Measurements from ENCODE around the gene UBE2G1. TPM values are rescaled to one million over a fixed set of nuclear protein-coding genes. Genes with fewer than 3 reads are reported as not detected.

The UBE2G1 gene
- total RNA-seq, 1 donor from 2014 or later = 88.5 TPM

- H3F3A ChIP-seq (ENCODE audit: low read depth) = peaks cover 2% of the 10 kb centered on the region
- Mint-ChIP-seq H3K27me3 (ENCODE audit: insufficient read depth, low read depth) (peaks cover 2% of the 10 kb centered on the region), H3K9me3 (no peaks in the 10 kb centered on the region), H3K4me1 (peaks cover 2% of the 10 kb centered on the region), H3K27ac (no peak overlapping the region), H3K4me3 (no peak overlapping the region), H3K36me3 (peaks cover 3% of the 10 kb centered on the region)
- H3K27ac ChIP-seq = no peak overlapping the region
- H3K4me3 ChIP-seq = no peak overlapping the region
- H3K36me3 ChIP-seq = no peaks in the 10 kb centered on the region
- no peak overlapping the region for H3K9ac ChIP-seq
- no peak overlapping the region for H2AFZ ChIP-seq (replicated peaks)
- H3K27me3 ChIP-seq = no peaks in the 10 kb centered on the region
- no peak for TF ChIP-seq EZH2phosphoT487 (IDR thresholded peaks at IDR 0.05)
- no peak for TF ChIP-seq EZH2 (IDR thresholded peaks at IDR 0.05)
- no peak for DNase-seq (ENCODE audit: low spot score)
- H3K4me1 ChIP-seq = peaks cover 12% of the 10 kb centered on the region
- no peaks in the 10 kb centered on the region for H3K9me3 ChIP-seq (ENCODE audit: low read depth)
- peaks cover 71% of the 10 kb centered on the region for H4K20me1 ChIP-seq (ENCODE audit: low read depth)
- H3K79me2 ChIP-seq (ENCODE audit: low read depth) = peaks cover 98% of the 10 kb centered on the region
- H3K4me2 ChIP-seq = no peak overlapping the region
Observed at GRCh38 chr17:4345581-4346252, 20.8 kb downstream of the UBE2G1 start.

- H3K27ac Mint-ChIP-seq = no peak overlapping the region
- Histone ChIP-seq H3K4me3 (no peak overlapping the region), H3K36me3 (no peaks in the 10 kb centered on the region), H3F3A (ENCODE audit: low read depth) (peaks cover 2% of the 10 kb centered on the region), H4K20me1 (ENCODE audit: low read depth) (peaks cover 78% of the 10 kb centered on the region), H3K4me1 (peaks cover 12% of the 10 kb centered on the region), H3K27ac (no peak overlapping the region), H3K9ac (no peak overlapping the region), H3K79me2 (ENCODE audit: low read depth) (peaks cover 98% of the 10 kb centered on the region), H3K4me2 (no peak overlapping the region), H3K27me3 (no peaks in the 10 kb centered on the region), H3K9me3 (ENCODE audit: low read depth) (no peaks in the 10 kb centered on the region), H2AFZ (replicated peaks) (no peak overlapping the region)
- TF ChIP-seq CTCF (IDR thresholded peaks at IDR 0.05) = no peak
- TF ChIP-seq EZH2phosphoT487 (IDR thresholded peaks at IDR 0.05) = no peak
- no peak for TF ChIP-seq EZH2 (IDR thresholded peaks at IDR 0.05)
- DNase-seq (ENCODE audit: low spot score) = no peak
- peaks cover 2% of the 10 kb centered on the region for H3K4me1 Mint-ChIP-seq
- H3K9me3 Mint-ChIP-seq = no peaks in the 10 kb centered on the region
- no peak overlapping the region for H3K4me3 Mint-ChIP-seq
- H3K36me3 Mint-ChIP-seq = peaks cover 5% of the 10 kb centered on the region
- no peaks in the 10 kb centered on the region for H3K27me3 Mint-ChIP-seq (ENCODE audit: insufficient read depth, low read depth)
Observed at GRCh38 chr17:4344926-4345325, 21.5 kb downstream of the UBE2G1 start.

GRCh38 chr17:4342535-4342934 lies 23.9 kb downstream of the UBE2G1 start:
- Mint-ChIP-seq H3K4me3 (no peak overlapping the region), H3K4me1 (no peaks in the 10 kb centered on the region), H3K27ac (no peak overlapping the region), H3K27me3 (ENCODE audit: insufficient read depth, low read depth) (no peaks in the 10 kb centered on the region), H3K9me3 (no peaks in the 10 kb centered on the region), H3K36me3 (peaks cover 2% of the 10 kb centered on the region)
- no peak overlapping the region for H3K4me3 ChIP-seq
- TF ChIP-seq EZH2 (IDR thresholded peaks at IDR 0.05) (no peak), EZH2phosphoT487 (IDR thresholded peaks at IDR 0.05) (no peak), CTCF (IDR thresholded peaks at IDR 0.05) (no peak)
- H3F3A ChIP-seq (ENCODE audit: low read depth) = peaks cover 2% of the 10 kb centered on the region
- no peak overlapping the region for H2AFZ ChIP-seq (replicated peaks)
- H3K27me3 ChIP-seq = no peaks in the 10 kb centered on the region
- peak overlapping the region; percentile 51 for H3K27ac ChIP-seq
- peaks cover 12% of the 10 kb centered on the region for H3K4me1 ChIP-seq
- H3K4me2 ChIP-seq = no peak overlapping the region
- peaks cover 100% of the 10 kb centered on the region for H3K79me2 ChIP-seq (ENCODE audit: low read depth)
- no peaks in the 10 kb centered on the region for H3K9me3 ChIP-seq (ENCODE audit: low read depth)
- H4K20me1 ChIP-seq (ENCODE audit: low read depth) = peaks cover 92% of the 10 kb centered on the region
- H3K36me3 ChIP-seq = no peaks in the 10 kb centered on the region
- no peak overlapping the region for H3K9ac ChIP-seq
- no peak for DNase-seq (ENCODE audit: low spot score)

- peaks cover 2% of the 10 kb centered on the region for H3F3A ChIP-seq (ENCODE audit: low read depth)
- no peak overlapping the region for H3K4me3 ChIP-seq
- no peak overlapping the region for H3K4me2 ChIP-seq
- H3K4me3 Mint-ChIP-seq = no peak overlapping the region
- TF ChIP-seq EZH2 (IDR thresholded peaks at IDR 0.05) = no peak
- TF ChIP-seq CTCF (IDR thresholded peaks at IDR 0.05) = no peak
- no peak for TF ChIP-seq EZH2phosphoT487 (IDR thresholded peaks at IDR 0.05)
- H3K4me1 ChIP-seq = peaks cover 12% of the 10 kb centered on the region
- DNase-seq (ENCODE audit: low spot score) = no peak
- no peak overlapping the region for H2AFZ ChIP-seq (replicated peaks)
- peaks cover 2% of the 10 kb centered on the region for H3K36me3 Mint-ChIP-seq
- H3K27ac ChIP-seq = no peak overlapping the region
- no peaks in the 10 kb centered on the region for H3K9me3 ChIP-seq (ENCODE audit: low read depth)
- H3K4me1 Mint-ChIP-seq = peaks cover 2% of the 10 kb centered on the region
- no peaks in the 10 kb centered on the region for H3K9me3 Mint-ChIP-seq
- peaks cover 91% of the 10 kb centered on the region for H4K20me1 ChIP-seq (ENCODE audit: low read depth)
- no peaks in the 10 kb centered on the region for H3K36me3 ChIP-seq
- no peak overlapping the region for H3K27ac Mint-ChIP-seq
- no peak overlapping the region for H3K9ac ChIP-seq
- H3K27me3 ChIP-seq = no peaks in the 10 kb centered on the region
- H3K27me3 Mint-ChIP-seq (ENCODE audit: insufficient read depth, low read depth) = no peaks in the 10 kb centered on the region
- H3K79me2 ChIP-seq (ENCODE audit: low read depth) = peaks cover 100% of the 10 kb centered on the region
Observed at GRCh38 chr17:4341616-4341977, 24.9 kb downstream of the UBE2G1 start.

All from neural progenitor cell (in vitro differentiated cells).